Stimulated activated CD8-positive, alpha-beta memory T cell treated with anti-CD3 and anti-CD28 coated beads, Interleukin-2, amount 100 ng/mL, for 48 hours (primary cell): Measurements from ENCODE around the gene DLG2.
"Not testable (repeated sequence)": the region's sequence is repeated elsewhere in the genome, so short reads cannot be mapped to it uniquely, and the experiment has no call there.

Experiments
- DNase-seq, 2 donors: peaks; one replicate each; pipeline ENCODE4 v3.0.0-alpha.2; 2020; ENCODE audit warnings: low read depth in 2 of 2

DLG2 gene

GRCh38 chr11:84790849-84791427 lies 836.2 kb downstream of the DLG2 start:
- no peak for DNase-seq

- DNase-seq: no peak
Measured at GRCh38 chr11:84788220-84788619, 838.9 kb downstream of the DLG2 start.

- DNase-seq: not testable (repeated sequence)
Measured at GRCh38 chr11:84784158-84784557, 843.0 kb downstream of the DLG2 start.

GRCh38 chr11:84780689-84781293 lies 846.4 kb downstream of the DLG2 start:
- DNase-seq: no peak

- DNase-seq: no peak
Measured at GRCh38 chr11:84775503-84775902, 851.6 kb downstream of the DLG2 start.

GRCh38 chr11:84763931-84764330 lies 863.2 kb downstream of the DLG2 start:
- DNase-seq: no peak

- no peak for DNase-seq
Measured at GRCh38 chr11:84757711-84758110, 869.4 kb downstream of the DLG2 start.

- DNase-seq: no peak
Measured at GRCh38 chr11:84751371-84751770, 875.8 kb downstream of the DLG2 start.

GRCh38 chr11:84747871-84748270 lies 879.3 kb downstream of the DLG2 start:
- no peak for DNase-seq

GRCh38 chr11:84740050-84740449 lies 887.1 kb downstream of the DLG2 start:
- no peak for DNase-seq

- DNase-seq: no peak
Measured at GRCh38 chr11:84724256-84724655, 902.9 kb downstream of the DLG2 start.

- DNase-seq: no peak
Measured at GRCh38 chr11:84722583-84723108, 904.5 kb downstream of the DLG2 start.

GRCh38 chr11:84721561-84721961 lies 905.6 kb downstream of the DLG2 start:
- no peak for DNase-seq

GRCh38 chr11:84720706-84721402 lies 906.3 kb downstream of the DLG2 start:
- DNase-seq: no peak

GRCh38 chr11:84719935-84720577 lies 907.1 kb downstream of the DLG2 start:
- no peak for DNase-seq

GRCh38 chr11:84714316-84714780 lies 912.8 kb downstream of the DLG2 start:
- DNase-seq: no peak

- DNase-seq: no peak
Measured at GRCh38 chr11:84691830-84692229, 935.3 kb downstream of the DLG2 start.

GRCh38 chr11:84687433-84687832 lies 939.7 kb downstream of the DLG2 start:
- DNase-seq: no peak

- DNase-seq: no peak
Measured at GRCh38 chr11:84686716-84687115, 940.4 kb downstream of the DLG2 start.

- DNase-seq: no peak
Measured at GRCh38 chr11:84685976-84686375, 941.2 kb downstream of the DLG2 start.

GRCh38 chr11:84685149-84685548 lies 942.0 kb downstream of the DLG2 start:
- no peak for DNase-seq

- DNase-seq: no peak
Measured at GRCh38 chr11:84681456-84681855, 945.7 kb downstream of the DLG2 start.
